ENCODE measurements around the gene NAP1L1.

Gene NAP1L1

GRCh38 chr12:76037130-76038103, 47.1 kb downstream of the NAP1L1 start:
- peak; percentile 24 for DNase-seq

- DNase-seq: no peak
These were observed 49.4 kb downstream of the NAP1L1 start for GRCh38 chr12:76035045-76035444.

- no peak for DNase-seq
These were observed 51.1 kb downstream of the NAP1L1 start for GRCh38 chr12:76033081-76034011.

GRCh38 chr12:76032043-76032981, 52.2 kb downstream of the NAP1L1 start:
- DNase-seq: peak; percentile 34

GRCh38 chr12:76031414-76032042, 53.0 kb downstream of the NAP1L1 start, which contains the start of gene PHLDA1:
Gene PHLDA1 (minus strand): TSS chr12:76031776.
- DNase-seq: peak; percentile 97

- DNase-seq: no peak
These were observed 53.4 kb downstream of the NAP1L1 start for GRCh38 chr12:76031081-76031413.

GRCh38 chr12:76030341-76031080, 54.0 kb downstream of the NAP1L1 start:
- peak; percentile 70 for DNase-seq

GRCh38 chr12:76029982-76030340, 54.5 kb downstream of the NAP1L1 start:
- peak; percentile 43 for DNase-seq

- DNase-seq: no peak
These were observed 55.8 kb downstream of the NAP1L1 start for GRCh38 chr12:76028571-76029277.

GRCh38 chr12:76026643-76027063, 57.8 kb downstream of the NAP1L1 start:
- DNase-seq: no peak

- DNase-seq: no peak
These were observed 58.6 kb downstream of the NAP1L1 start for GRCh38 chr12:76025601-76026575.

GRCh38 chr12:76024942-76025600, 59.4 kb downstream of the NAP1L1 start:
- no peak for DNase-seq

- no peak for DNase-seq
These were observed 60.2 kb downstream of the NAP1L1 start for GRCh38 chr12:76024102-76024781.

GRCh38 chr12:76023069-76023690, 61.3 kb downstream of the NAP1L1 start:
- DNase-seq: no peak

GRCh38 chr12:76022506-76022905, 62.0 kb downstream of the NAP1L1 start:
- DNase-seq: no peak

- DNase-seq: peak; percentile 81
These were observed 63.5 kb downstream of the NAP1L1 start for GRCh38 chr12:76020731-76021672.
